Liver (tissue), 9 donors: ENCODE data around the gene C11orf86. TPM values are rescaled to one million over a fixed set of nuclear protein-coding genes. Genes with fewer than 3 reads are reported as not detected.
A peak's percentile ranks its signal among the peaks of the same experiment; 100 is the strongest.

Experiments
- DNase-seq: peaks from one replicate; pipeline ENCODE4 v3.0.0-alpha.2; 2017; ENCODE audit warnings: low spot score
- H3K27ac ChIP-seq, 2 donors: one replicate each; pipeline ENCODE4 v1.7.0; 2013; ENCODE audit warnings: inconsistent platforms in 2 of 2, low read length in 2 of 2, control low read depth in 1 of 2, low read depth in 1 of 2, mild to moderate bottlenecking in 1 of 2
- H3K27me3 ChIP-seq, 4 donors: one replicate each; pipeline versions ENCODE4 v1.6.1 to v1.7.0; 2013; ENCODE audit warnings: low read length in 3 of 4, inconsistent platforms in 1 of 4, mild to moderate bottlenecking in 1 of 4, moderate library complexity in 1 of 4; ENCODE audit not compliant: control insufficient read depth in 4 of 4, insufficient read depth in 4 of 4
- H3K36me3 ChIP-seq, 4 donors: one replicate each; pipeline versions ENCODE4 v1.6.1 to v1.7.0; 2013; ENCODE audit warnings: low read length in 3 of 4, mild to moderate bottlenecking in 3 of 4, low read depth in 1 of 4, moderate library complexity in 1 of 4; ENCODE audit not compliant: control insufficient read depth in 4 of 4, insufficient read depth in 3 of 4
- H3K4me1 ChIP-seq, 4 donors: one replicate each; pipeline versions ENCODE4 v1.6.1 to v1.7.0; 2013; ENCODE audit warnings: low read length in 3 of 4, mild to moderate bottlenecking in 3 of 4, moderate library complexity in 1 of 4; ENCODE audit not compliant: control insufficient read depth in 4 of 4, insufficient read depth in 4 of 4
- H3K4me3 ChIP-seq, 3 donors: one replicate each; pipeline versions ENCODE4 v1.6.1 to v1.7.0; 2013; ENCODE audit warnings: low read length in 3 of 3, control low read depth in 1 of 3, low read depth in 1 of 3, mild to moderate bottlenecking in 1 of 3
- H3K9ac ChIP-seq, 2 donors: one replicate each; pipeline ENCODE4 v1.7.0; 2013; ENCODE audit warnings: low read length in 2 of 2, mild to moderate bottlenecking in 2 of 2, moderate library complexity in 2 of 2, control low read depth in 1 of 2, low read depth in 1 of 2
- H3K9me3 ChIP-seq, 4 donors: one replicate each; pipeline versions ENCODE4 v1.6.1 to v1.7.0; 2013; ENCODE audit warnings: low read length in 3 of 4; ENCODE audit not compliant: control insufficient read depth in 4 of 4
- EGR1 ChIP-seq, 2 donors: IDR thresholded peaks; 2 replicates each; pipeline ENCODE4 v1.6.1; 2016 to 2018; ENCODE audit warnings: antibody characterized with exemption in 2 of 2, low read depth in 2 of 2
- FOXA1 ChIP-seq: IDR thresholded peaks from 2 replicates; pipeline ENCODE4 v1.6.1; 2016; ENCODE audit warnings: antibody characterized with exemption
- GABPA ChIP-seq, 2 donors: IDR thresholded peaks in 1 of 2; conservative IDR thresholded peaks in 1 of 2; 2 replicates each; pipeline ENCODE4 v1.6.1; 2016; ENCODE audit warnings: antibody characterized with exemption in 2 of 2, mild to moderate bottlenecking in 1 of 2, moderate library complexity in 1 of 2
- HNF4G ChIP-seq: IDR thresholded peaks from 2 replicates; pipeline ENCODE4 v1.6.1; 2016; ENCODE audit warnings: antibody characterized with exemption
- RAD21 ChIP-seq, 2 donors: IDR thresholded peaks; 2 replicates each; pipeline ENCODE4 v1.6.1; 2016; ENCODE audit warnings: antibody characterized with exemption in 2 of 2, mild to moderate bottlenecking in 2 of 2
- RXRA ChIP-seq, 2 donors: IDR thresholded peaks; 2 replicates each; pipeline ENCODE4 v1.6.1; 2017 to 2018; ENCODE audit warnings: antibody characterized with exemption in 2 of 2, mild to moderate bottlenecking in 1 of 2
- TAF1 ChIP-seq: conservative IDR thresholded peaks from 2 replicates; pipeline ENCODE4 v1.6.1; 2016; ENCODE audit warnings: antibody characterized with exemption, mild to moderate bottlenecking
- YY1 ChIP-seq: IDR thresholded peaks from 2 replicates; pipeline ENCODE4 v1.6.1; 2016; ENCODE audit warnings: antibody characterized with exemption, mild to moderate bottlenecking
- WGBS: extraction: QIAGEN DNeasy Blood & Tissue Kit; methylation state at CpG from one replicate; pipeline ENCODE4 v1.1.7; 2013; 5-methylcytosine and 5-hydroxymethylcytosine counted together
- polyA plus RNA-seq, 2 donors: library from polyadenylated mRNA; stranded (reverse) in 1 of 2; unstranded in 1 of 2; fragments of 200-250 nt in 1 of 2; fragments of >200 nt in 1 of 2; fragmentation: Nextera tagmentation in 1 of 2; extraction: Ambion mirVana in 1 of 2; gene quantifications; one replicate each; pipeline versions ENCODE4 v1.2.1 to v1.2.3, GENCODE V29; 2013 to 2015
- total RNA-seq, 2 donors: library from RNA; depleted of rRNA; stranded (reverse); fragments of >200 nt; gene quantifications; one replicate each; pipeline ENCODE4 v1.2.3, GENCODE V29; 2014
- TF ChIP-seq, protein P1 (sequence below): IDR thresholded peaks from 2 replicates; pipeline ENCODE4 v1.6.1; 2016; ENCODE audit warnings: antibody characterized with exemption
- TF ChIP-seq, protein P2 (sequence below): IDR thresholded peaks from 2 replicates; pipeline ENCODE4 v1.6.1; 2016; ENCODE audit warnings: antibody characterized with exemption
- TF ChIP-seq, protein P3 (sequence below): fragments of 150-350 bp; IDR thresholded peaks from 2 replicates; pipeline ENCODE4 v1.5.1; 2017; ENCODE audit warnings: improper control_type of control experiment, low read depth, low read length; ENCODE audit not compliant: missing input control
- TF ChIP-seq, protein P4 (sequence below): IDR thresholded peaks from 2 replicates; pipeline ENCODE4 v1.6.1; 2016; ENCODE audit warnings: antibody characterized with exemption, mild to moderate bottlenecking
- donor health status: healthy.
- donor health status: healthy.
- donor health status: healthy.
- donor health status: healthy.
- donor health status: healthy.

The C11orf86 gene
- total and polyA plus RNA-seq, 4 donors, result 0.18 TPM; not detected in 3

DNA sequence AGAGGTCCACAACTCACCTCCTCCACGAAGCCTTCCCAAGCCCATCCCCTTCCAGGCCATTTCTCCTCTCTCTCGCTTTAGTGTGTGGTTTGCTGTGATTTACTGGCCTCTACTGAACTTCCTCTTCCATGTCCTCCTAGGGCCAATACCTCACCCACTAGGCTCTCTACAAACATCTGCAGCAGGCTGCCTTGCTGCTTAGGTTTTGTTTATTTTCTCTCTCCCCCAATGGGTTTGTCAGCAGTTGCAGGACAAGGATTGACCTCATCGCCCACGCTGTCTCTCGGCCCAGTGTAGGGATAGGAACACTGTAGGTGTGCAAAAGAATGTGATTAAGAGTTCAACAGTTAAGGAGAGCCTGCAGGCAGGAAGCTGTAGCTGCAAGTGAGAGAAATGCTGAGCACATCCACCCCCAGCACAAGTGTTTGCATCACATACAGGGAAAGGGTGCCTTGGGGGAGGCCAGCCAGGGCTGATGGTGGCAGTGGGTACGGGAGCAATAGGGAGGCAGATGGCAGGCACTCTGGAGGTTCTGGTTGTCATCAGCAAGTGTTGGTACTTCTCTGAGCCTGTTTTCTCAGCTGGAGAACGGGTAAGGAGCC, 18.3 kb upstream of the C11orf86 start (continued):
- TF ChIP-seq, protein P1, sequence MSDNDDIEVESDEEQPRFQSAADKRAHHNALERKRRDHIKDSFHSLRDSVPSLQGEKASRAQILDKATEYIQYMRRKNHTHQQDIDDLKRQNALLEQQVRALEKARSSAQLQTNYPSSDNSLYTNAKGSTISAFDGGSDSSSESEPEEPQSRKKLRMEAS, result peak; percentile 82
- TF ChIP-seq TAF1 (no peak), EGR1 (IDR thresholded peaks at IDR 0.05; ENCODE audit: low read depth in 2 of 2) (peak; percentile 89 to 93), FOXA1 (no peak)
- TF ChIP-seq, protein P2, sequence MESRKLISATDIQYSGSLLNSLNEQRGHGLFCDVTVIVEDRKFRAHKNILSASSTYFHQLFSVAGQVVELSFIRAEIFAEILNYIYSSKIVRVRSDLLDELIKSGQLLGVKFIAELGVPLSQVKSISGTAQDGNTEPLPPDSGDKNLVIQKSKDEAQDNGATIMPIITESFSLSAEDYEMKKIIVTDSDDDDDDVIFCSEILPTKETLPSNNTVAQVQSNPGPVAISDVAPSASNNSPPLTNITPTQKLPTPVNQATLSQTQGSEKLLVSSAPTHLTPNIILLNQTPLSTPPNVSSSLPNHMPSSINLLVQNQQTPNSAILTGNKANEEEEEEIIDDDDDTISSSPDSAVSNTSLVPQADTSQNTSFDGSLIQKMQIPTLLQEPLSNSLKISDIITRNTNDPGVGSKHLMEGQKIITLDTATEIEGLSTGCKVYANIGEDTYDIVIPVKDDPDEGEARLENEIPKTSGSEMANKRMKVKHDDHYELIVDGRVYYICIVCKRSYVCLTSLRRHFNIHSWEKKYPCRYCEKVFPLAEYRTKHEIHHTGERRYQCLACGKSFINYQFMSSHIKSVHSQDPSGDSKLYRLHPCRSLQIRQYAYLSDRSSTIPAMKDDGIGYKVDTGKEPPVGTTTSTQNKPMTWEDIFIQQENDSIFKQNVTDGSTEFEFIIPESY, result no peak

DNA sequence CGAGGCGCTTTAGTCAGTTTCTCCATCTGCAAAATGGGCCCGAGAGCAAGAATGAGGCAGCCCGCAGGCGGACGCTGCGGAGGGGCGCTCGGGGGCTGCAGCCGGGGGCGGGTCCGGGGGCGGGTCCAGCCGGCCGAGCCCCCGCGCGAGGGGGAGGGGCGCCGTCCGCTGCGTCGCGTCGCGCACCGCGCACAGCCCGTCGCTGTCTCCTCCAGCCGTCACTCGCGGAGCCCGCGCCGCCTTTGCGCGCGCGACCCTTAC, 17.2 kb upstream of the C11orf86 start:
- no peaks in the 10 kb centered on the region for H3K27me3 ChIP-seq
- H3K9me3 ChIP-seq, result no peaks in the 10 kb centered on the region
- no peak for DNase-seq
- WGBS, result under 1% methylated on average over 40 of the region's 40 CpGs
- no peak for TF ChIP-seq HNF4G
- TF ChIP-seq RXRA (IDR thresholded peaks at IDR 0.05), result no peak
- TF ChIP-seq, protein P3, sequence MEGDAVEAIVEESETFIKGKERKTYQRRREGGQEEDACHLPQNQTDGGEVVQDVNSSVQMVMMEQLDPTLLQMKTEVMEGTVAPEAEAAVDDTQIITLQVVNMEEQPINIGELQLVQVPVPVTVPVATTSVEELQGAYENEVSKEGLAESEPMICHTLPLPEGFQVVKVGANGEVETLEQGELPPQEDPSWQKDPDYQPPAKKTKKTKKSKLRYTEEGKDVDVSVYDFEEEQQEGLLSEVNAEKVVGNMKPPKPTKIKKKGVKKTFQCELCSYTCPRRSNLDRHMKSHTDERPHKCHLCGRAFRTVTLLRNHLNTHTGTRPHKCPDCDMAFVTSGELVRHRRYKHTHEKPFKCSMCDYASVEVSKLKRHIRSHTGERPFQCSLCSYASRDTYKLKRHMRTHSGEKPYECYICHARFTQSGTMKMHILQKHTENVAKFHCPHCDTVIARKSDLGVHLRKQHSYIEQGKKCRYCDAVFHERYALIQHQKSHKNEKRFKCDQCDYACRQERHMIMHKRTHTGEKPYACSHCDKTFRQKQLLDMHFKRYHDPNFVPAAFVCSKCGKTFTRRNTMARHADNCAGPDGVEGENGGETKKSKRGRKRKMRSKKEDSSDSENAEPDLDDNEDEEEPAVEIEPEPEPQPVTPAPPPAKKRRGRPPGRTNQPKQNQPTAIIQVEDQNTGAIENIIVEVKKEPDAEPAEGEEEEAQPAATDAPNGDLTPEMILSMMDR, result no peak
- TF ChIP-seq EGR1 (IDR thresholded peaks at IDR 0.05; ENCODE audit: low read depth in 2 of 2), result no peak
- no peak for TF ChIP-seq GABPA (IDR thresholded peaks at IDR 0.05 in 1 of 2, conservative IDR thresholded peaks at IDR 0.05 in 1 of 2)
- TF ChIP-seq TAF1, result no peak
- TF ChIP-seq YY1, result no peak
- no peak for TF ChIP-seq RAD21 (IDR thresholded peaks at IDR 0.05)
- TF ChIP-seq, protein P4, sequence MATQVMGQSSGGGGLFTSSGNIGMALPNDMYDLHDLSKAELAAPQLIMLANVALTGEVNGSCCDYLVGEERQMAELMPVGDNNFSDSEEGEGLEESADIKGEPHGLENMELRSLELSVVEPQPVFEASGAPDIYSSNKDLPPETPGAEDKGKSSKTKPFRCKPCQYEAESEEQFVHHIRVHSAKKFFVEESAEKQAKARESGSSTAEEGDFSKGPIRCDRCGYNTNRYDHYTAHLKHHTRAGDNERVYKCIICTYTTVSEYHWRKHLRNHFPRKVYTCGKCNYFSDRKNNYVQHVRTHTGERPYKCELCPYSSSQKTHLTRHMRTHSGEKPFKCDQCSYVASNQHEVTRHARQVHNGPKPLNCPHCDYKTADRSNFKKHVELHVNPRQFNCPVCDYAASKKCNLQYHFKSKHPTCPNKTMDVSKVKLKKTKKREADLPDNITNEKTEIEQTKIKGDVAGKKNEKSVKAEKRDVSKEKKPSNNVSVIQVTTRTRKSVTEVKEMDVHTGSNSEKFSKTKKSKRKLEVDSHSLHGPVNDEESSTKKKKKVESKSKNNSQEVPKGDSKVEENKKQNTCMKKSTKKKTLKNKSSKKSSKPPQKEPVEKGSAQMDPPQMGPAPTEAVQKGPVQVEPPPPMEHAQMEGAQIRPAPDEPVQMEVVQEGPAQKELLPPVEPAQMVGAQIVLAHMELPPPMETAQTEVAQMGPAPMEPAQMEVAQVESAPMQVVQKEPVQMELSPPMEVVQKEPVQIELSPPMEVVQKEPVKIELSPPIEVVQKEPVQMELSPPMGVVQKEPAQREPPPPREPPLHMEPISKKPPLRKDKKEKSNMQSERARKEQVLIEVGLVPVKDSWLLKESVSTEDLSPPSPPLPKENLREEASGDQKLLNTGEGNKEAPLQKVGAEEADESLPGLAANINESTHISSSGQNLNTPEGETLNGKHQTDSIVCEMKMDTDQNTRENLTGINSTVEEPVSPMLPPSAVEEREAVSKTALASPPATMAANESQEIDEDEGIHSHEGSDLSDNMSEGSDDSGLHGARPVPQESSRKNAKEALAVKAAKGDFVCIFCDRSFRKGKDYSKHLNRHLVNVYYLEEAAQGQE, result no peak
- TF ChIP-seq, protein P1, result no peak
- no peaks in the 10 kb centered on the region for H3K36me3 ChIP-seq
- peak overlapping the region; percentile 74 to 90 (median 76) for H3K4me3 ChIP-seq
- peak overlapping the region; percentile 76 to 91 for H3K27ac ChIP-seq
- peaks cover 8 to 52% (median 40%) of the 10 kb centered on the region in 4 donors for H3K4me1 ChIP-seq
- H3K9ac ChIP-seq, result peak overlapping the region; percentile 39 to 81
